ENCODE results near the gene FAM114A1.

FAM114A1 gene

GRCh38 chr4:38867478-38868058 lies at the start of gene FAM114A1:
Gene FAM114A1 (plus strand): TSS chr4:38867806. CDS start chr4:38878079, 10,273 bp downstream.
- peak; percentile 70 for DNase-seq

GRCh38 chr4:38818441-38818976 lies 49.1 kb upstream of the FAM114A1 start:
- no peak for DNase-seq

DNA sequence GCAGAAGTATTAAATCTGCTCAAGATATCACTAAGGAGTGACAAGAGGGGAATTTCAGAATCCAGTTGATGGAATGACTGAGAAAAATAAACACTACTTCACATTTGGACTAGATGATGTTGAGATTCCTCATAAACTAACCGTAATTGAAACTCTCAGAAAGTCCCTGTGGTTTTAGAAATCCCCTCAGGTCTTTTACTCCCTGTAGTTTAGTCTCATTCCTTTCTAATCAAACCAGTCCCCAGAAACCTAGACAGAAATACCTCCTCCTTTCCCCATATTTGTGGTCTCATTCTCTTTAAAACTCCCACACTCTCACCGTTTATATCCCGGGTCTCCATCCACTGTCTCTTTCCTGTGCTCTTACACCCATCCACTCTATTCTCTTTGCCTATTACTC lies 48.0 kb upstream of the FAM114A1 start:
- DNase-seq, result no peak

DNA sequence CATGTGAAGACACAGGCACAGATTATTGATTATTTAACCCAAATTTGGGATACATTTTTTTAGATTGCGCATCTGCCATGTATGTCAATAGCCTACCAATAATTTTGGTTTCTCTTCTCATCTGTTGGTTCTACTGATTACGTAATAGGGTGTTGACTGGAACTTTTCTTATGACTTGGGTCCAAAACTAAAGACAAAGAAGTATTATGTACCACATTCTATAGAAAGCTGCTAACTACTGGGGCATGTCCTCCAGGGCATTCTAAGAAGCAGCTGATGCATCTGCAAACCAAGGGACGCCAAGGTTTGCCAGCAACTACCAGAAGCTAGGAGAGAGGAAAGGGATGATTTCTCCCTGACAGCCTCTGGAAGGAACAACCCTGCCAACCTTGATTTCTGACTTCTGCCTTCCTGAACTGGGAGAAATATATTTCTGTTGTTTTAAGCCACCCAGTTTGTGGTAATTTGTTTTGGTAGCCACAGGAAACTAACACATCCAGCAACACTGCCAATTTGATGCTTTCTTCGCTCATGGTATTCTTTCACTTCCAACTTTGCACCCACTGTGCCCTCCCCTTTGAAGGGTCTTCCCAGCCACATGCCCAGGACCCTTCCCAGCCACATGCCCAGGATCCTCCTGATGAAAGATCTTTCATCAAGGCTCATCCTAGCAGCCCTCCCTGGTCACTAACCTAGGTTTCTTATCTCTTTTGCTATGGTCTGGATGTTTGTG lies 47.1 kb upstream of the FAM114A1 start:
- no peak for DNase-seq

DNA sequence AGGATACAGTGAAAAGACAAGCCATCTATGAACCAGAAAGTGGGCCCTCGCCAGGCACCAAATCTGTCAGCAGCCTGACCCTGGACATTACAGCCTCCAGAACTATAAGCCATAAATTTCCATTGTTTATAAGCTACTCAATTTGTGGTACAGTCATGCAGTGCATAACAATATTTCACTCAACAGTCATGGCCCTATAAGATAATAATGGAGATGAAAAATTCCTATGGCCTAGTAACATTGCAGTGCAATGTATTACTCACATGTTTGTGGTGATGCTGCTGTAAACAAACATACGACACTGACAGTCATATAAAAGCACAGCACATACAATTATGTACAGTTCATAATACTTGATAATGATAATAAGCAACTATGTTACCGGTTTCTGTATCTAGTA lies 45.9 kb upstream of the FAM114A1 start:
- no peak for DNase-seq

- no peak for DNase-seq
Observed at GRCh38 chr4:38822748-38823303, 44.8 kb upstream of the FAM114A1 start.

GRCh38 chr4:38823766-38824165 lies 43.8 kb upstream of the FAM114A1 start:
- DNase-seq, result no peak

GRCh38 chr4:38829237-38829636 lies 38.4 kb upstream of the FAM114A1 start:
- no peak for DNase-seq

- DNase-seq, result no peak
Observed at GRCh38 chr4:38831653-38832052, 36.0 kb upstream of the FAM114A1 start.

DNA sequence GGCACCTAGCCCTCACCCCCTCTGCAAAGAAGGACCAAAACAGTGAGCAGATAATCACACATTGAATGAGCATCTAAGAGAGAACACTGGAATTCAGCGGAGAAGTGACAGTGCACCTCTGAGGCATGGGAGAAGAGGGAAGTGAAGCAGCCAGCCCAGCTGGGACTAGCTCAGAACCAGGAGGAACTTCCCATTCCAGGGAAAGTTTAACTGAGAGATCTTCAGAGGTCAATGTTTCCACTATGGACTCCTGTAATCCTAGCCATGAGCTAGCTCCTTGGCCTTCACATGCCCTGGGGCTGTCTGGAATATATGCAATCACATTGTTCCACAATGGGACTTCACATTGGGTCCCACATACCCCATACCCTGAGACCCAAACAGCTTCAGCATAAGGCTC lies 35.4 kb upstream of the FAM114A1 start:
- no peak for DNase-seq

DNA sequence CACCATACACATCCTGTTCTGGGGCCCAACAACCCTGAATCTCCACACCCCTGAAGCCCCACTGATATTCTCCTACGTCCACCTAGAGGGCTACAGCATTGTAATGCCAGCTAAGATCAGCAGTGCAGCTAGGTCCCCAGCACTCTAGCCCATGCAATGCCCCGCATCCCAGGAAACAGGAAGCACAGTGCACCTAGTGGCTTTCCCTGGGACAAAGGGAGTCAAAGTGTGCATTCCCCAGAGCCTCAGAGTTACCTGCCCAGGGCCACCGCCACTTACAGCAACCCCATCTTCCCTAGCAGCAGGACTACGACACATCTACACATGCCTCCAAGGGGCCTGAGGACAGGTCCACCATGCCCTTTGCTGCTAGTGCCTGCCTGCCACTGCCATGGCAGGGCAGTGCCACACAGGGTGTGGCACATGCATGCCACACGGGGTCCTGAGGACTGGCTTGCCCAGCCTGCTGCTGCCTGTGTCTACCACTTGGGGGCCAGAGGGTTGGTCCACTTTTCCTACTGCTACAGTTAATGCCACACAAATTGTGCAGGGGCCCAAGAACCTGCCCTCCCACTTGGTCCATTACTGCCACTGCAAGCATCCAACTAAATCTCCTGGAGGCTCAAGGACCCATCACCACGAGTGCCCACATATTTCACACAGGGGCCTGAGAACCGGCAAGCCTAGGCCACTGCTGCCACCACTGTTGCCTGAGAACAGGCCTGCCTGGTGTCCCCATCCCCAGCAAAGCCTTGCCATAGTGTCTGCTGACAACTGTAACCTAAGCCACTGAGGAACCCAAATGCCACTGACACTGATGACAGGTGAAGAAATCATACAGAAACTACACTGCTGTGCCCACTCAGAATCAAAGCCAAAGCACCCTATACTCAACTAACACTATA lies 34.7 kb upstream of the FAM114A1 start:
- no peak for DNase-seq

DNA sequence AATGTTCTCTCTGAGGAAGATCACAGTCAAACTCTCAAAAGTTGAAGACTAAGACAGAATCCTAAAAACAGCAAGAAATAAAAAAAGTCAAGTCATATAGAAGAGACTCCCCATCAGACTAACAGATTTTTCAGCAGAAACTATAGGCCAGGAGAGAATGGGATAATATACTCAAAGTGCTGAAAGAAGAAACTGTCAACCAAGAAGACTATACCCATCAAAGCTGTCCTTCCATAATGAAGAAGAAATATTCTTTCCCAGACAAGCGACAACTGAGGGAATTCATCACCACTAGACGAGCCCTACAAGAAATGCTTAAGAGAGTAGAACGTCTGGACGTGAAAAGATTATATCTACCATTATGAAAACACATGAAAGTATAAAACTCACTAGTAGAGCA lies 33.0 kb upstream of the FAM114A1 start:
- DNase-seq, result no peak

- DNase-seq, result no peak
Observed at GRCh38 chr4:38837334-38837733, 30.3 kb upstream of the FAM114A1 start.

GRCh38 chr4:38837849-38838248 lies 29.8 kb upstream of the FAM114A1 start:
- DNase-seq, result no peak

DNA sequence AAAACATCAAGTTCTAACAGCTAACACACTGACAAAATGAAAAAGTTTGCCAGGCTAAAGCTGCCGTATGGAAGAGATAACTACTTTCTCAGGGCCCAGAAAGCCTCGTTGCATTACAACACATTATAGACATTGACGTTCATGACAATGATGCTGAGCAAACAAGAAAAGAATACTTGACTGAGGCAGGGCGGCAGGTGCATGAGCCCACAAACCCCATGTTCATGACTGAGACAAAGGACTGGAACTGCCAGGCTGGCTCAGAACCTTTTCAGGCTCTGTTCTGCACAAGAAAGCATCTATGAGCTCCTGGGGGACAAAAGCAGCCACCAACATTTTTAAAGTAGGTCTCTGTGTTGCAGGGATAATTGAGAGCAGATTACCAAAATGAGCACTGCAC lies 24.6 kb upstream of the FAM114A1 start:
- no peak for DNase-seq

- DNase-seq, result no peak
Observed at GRCh38 chr4:38846015-38846414, 21.6 kb upstream of the FAM114A1 start.

DNA sequence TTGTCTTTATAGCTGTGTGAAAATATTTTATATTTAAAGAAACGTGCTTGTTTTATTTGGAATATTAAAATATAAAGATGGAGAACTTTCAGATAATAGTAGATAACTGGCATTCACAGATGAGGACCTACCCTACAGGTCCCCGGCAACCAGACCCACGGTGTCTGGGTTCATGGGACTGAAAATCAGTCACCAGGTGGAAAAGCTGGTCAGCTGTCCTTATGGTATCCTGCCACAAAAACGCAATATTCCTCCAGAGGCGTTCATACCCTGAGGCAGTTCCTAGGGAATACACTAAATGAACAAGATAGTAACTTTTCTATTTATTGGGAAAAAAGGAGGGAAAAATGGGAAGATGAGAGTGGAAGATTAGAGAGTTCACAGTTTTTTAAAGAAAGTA lies 12.1 kb upstream of the FAM114A1 start:
- no peak for DNase-seq

GRCh38 chr4:38856046-38856445 lies 11.6 kb upstream of the FAM114A1 start:
- no peak for DNase-seq

DNA sequence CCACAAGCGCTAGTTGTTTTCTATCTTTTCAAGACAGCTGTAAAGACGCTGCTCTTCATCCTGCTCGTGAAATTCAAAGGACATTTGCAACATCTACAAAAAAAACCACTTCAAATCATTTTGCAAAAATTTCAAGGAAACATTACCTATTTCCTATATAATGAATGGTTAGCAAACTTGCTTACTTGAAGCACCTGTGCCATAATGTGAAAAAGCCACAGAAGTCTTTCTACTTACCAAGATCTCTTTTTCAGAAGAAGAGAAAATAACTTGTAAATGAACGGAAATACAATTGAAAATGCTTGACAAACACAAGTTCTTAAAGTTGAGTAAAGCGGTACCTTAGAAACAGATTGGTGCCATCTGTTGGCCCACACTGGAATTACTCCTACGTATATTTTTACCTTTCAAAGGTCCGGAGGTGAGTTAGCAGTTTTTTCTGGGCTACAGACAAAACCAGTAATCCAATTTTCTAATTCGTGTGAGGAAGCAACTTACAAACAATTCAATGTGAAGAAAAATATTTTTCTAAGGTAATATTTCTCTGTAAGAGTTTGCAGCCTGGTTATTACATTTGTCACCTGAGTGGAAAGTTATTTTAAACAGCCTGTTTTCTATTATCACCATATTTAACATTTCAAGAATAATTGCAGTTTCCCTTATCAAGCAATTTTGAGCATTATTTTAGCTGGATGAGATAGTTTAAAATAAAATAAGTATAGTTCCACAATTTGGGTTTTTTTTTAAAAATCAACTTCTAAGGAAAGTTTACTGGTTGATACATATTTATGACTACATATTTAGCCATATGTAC lies 10.9 kb upstream of the FAM114A1 start, which contains the start of gene TLR6:
Gene TLR6 (minus strand): TSS at position 294 of the 814 bp plus-strand sequence. CDS start 27,344 bp downstream, outside the sequence.
- DNase-seq, result peak; percentile 80

- DNase-seq, result peak; percentile 71
Observed at GRCh38 chr4:38857354-38858096, 10.1 kb upstream of the FAM114A1 start.

DNA sequence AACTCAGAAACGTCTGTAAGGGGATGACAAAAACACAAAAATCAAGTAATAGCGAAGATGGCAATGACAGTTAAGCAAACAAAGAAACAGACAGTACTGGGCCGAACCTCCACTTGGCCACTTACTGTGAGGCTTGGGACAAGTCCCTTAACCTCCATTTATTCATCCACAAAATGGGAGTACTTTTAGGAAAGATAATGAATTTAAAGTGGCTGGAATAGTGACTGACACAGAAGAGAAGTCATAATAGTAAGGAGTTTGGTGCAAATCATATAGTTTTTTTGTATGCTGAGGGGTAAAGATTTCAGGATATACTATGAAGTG lies 9.5 kb upstream of the FAM114A1 start:
- no peak for DNase-seq

DNA sequence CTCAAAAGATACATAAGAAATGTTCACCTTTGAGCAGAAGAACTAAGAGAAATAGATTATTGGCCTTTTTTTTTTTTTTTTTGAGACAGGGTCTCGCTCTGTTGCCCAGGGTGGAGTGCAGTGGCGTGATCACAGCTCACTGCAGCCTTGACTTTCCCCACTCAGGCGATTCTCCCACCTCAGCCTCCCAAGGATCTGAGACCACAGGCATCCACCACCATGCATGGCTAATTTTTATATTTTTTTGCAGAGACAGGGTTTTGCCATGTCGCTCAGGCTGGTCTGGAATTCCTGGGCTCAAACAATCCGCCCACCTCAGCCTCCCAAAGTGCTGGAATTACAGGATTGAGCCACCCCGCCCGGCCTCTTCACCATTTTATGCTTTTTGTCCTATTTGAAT lies 8.1 kb upstream of the FAM114A1 start:
- DNase-seq, result no peak
